ENCODE data around the gene IL17F. TPM values are rescaled to one million over a fixed set of nuclear protein-coding genes. Genes with fewer than 3 reads are reported as not detected.

IL17F gene
- total and polyA plus RNA-seq, 2 of the 8 experiments (the other 6 are each of a cell fraction or from before 2014, with no cell fraction given) = 0.08 TPM; not detected in 1

DNA sequence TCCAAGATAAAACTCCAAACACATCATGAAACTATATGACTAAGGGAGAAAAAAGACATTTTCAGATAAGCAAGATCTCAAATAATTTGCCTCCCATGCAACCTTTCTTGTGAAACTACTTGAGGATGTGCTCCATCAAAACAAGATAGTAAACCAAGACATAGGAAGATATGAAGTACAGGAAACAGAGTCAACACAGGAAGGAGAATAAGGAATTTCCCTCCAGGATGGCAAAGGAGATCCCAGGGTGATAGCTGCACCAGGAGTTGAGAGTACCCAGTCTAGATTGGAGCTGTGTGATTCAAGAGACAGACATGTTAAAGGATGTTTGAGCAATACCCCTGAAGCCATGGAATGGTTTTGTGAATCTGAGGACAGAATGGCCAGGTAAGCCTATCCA, 42.8 kb downstream of the IL17F start:
- Histone ChIP-seq H2AK5ac (ENCODE audit: low read depth, low read length) (no peak overlapping the region), H3K79me2 (ENCODE audit: control insufficient read depth in 1 of 2, insufficient read depth in 2 of 2, low read length in 2 of 2) (no peaks in the 10 kb centered on the region), H3K79me1 (ENCODE audit: low read depth, low read length) (no peaks in the 10 kb centered on the region), H3K23me2 (ENCODE audit: low read depth, low read length) (no peaks in the 10 kb centered on the region), H2BK12ac (ENCODE audit: low read depth, low read length) (no peak overlapping the region), H2BK120ac (replicated peaks; ENCODE audit: low read depth, low read length) (no peak overlapping the region), H3K18ac (ENCODE audit: extremely low read depth, low read length) (no peak overlapping the region), H3K4me1 (replicated peaks in 1 of 4; ENCODE audit: control insufficient read depth in 3 of 4, insufficient read depth in 4 of 4, low read length in 3 of 4) (no peaks in the 10 kb centered on the region), H3K56ac (replicated peaks; ENCODE audit: insufficient read length, low read depth, low read length) (no peak overlapping the region), H3K9ac (replicated peaks in 1 of 4; ENCODE audit: extremely low read depth in 1 of 4, low read depth in 3 of 4, low read length in 3 of 4) (no peak overlapping the region), H2BK20ac (ENCODE audit: low read length) (no peak overlapping the region), H3K27ac (ENCODE audit: low read depth, low read length) (no peak overlapping the region), H3K9me3 (ENCODE audit: insufficient read depth in 2 of 2, low read depth in 1 of 2, low read length in 1 of 2) (peaks cover 6 to 14% of the 10 kb centered on the region in 2 experiments; a peak in 2 of 4 replicates), H2AFZ (ENCODE audit: low read length) (no peak overlapping the region), H4K20me1 (replicated peaks in 1 of 2; ENCODE audit: control insufficient read depth in 1 of 2, insufficient read depth in 2 of 2, low read length in 2 of 2) (no peaks in the 10 kb centered on the region), H3K27me3 (replicated peaks in 1 of 4; ENCODE audit: control insufficient read depth in 3 of 4, extremely low read depth in 1 of 4, insufficient read depth in 3 of 4, low read length in 3 of 4) (no peaks in the 10 kb centered on the region), H3K4me3 (ENCODE audit: extremely low read depth in 1 of 4, insufficient read depth in 2 of 4, low read depth in 3 of 4, low read length in 4 of 4) (no peak overlapping the region), H3K4ac (replicated peaks; ENCODE audit: insufficient read length, low read depth, low read length) (no peak overlapping the region), H2BK15ac (ENCODE audit: low read length) (no peak overlapping the region), H4K5ac (ENCODE audit: insufficient read length, low read depth, low read length) (no peak overlapping the region), H4K91ac (replicated peaks; ENCODE audit: insufficient read length, low read length) (no peak overlapping the region), H3K4me2 (ENCODE audit: insufficient read depth in 1 of 2, low read depth in 2 of 2, low read length in 2 of 2) (no peak overlapping the region), H4K8ac (ENCODE audit: extremely low read depth, insufficient read depth, low read length) (no peak overlapping the region), H3K23ac (ENCODE audit: insufficient read length) (no peak overlapping the region), H2BK5ac (ENCODE audit: low read depth, low read length) (no peak overlapping the region), H3K36me3 (ENCODE audit: control insufficient read depth in 2 of 4, insufficient read depth in 4 of 4, low read length in 3 of 4) (no peaks in the 10 kb centered on the region), H3K14ac (ENCODE audit: insufficient read length) (no peak overlapping the region)
- DNase-seq (ENCODE audit: low read depth in 1 of 2, low spot score in 2 of 2) (no peak), FAIRE-seq (no peak)
- CTCF ChIA-PET (ENCODE audit: partially characterized antibody) = interaction anchor here (1.5 kb wide), 1 partner anchor 10 kb away, joined by 10 read pairs; no protein-coding TSS in a partner anchor
- TF ChIP-seq BCL11A (IDR thresholded peaks at IDR 0.05; ENCODE audit: low read depth in 2 of 2, low read length in 2 of 2) = no peak
- TF ChIP-seq JUN (IDR thresholded peaks at IDR 0.05; ENCODE audit: low read depth, low read length) = no peak
- TF ChIP-seq, protein P1, sequence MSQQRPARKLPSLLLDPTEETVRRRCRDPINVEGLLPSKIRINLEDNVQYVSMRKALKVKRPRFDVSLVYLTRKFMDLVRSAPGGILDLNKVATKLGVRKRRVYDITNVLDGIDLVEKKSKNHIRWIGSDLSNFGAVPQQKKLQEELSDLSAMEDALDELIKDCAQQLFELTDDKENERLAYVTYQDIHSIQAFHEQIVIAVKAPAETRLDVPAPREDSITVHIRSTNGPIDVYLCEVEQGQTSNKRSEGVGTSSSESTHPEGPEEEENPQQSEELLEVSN (IDR thresholded peaks at IDR 0.05) = no peak
- no peak for TF ChIP-seq PHF8 (conservative IDR thresholded peaks at IDR 0.05; ENCODE audit: low read depth, low read length)
- TF ChIP-seq SP4 (IDR thresholded peaks at IDR 0.05; ENCODE audit: low read length) = no peak
- TF ChIP-seq KDM4A (IDR thresholded peaks at IDR 0.05; ENCODE audit: low read depth, low read length, severe bottlenecking) = no peak
- no peak for TF ChIP-seq POLR2AphosphoS5 (IDR thresholded peaks at IDR 0.05; ENCODE audit: low read depth, low read length)
- TF ChIP-seq NANOG (IDR thresholded peaks at IDR 0.05; ENCODE audit: insufficient read depth, low read depth, low read length, poor library complexity, severe bottlenecking) = no peak
- TF ChIP-seq SRF (IDR thresholded peaks at IDR 0.05; ENCODE audit: low read depth, low read length) = no peak
- TF ChIP-seq, protein P2, sequence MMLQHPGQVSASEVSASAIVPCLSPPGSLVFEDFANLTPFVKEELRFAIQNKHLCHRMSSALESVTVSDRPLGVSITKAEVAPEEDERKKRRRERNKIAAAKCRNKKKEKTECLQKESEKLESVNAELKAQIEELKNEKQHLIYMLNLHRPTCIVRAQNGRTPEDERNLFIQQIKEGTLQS (IDR thresholded peaks at IDR 0.05; ENCODE audit: insufficient read depth, low read depth, low read length) = no peak
- no peak for TF ChIP-seq NRF1 (IDR thresholded peaks at IDR 0.05; ENCODE audit: low read depth, low read length)
- TF ChIP-seq YY1 (IDR thresholded peaks at IDR 0.05; ENCODE audit: low read depth, low read length) = no peak
- POLR2A ChIA-PET (ENCODE audit: partially characterized antibody) = no interaction called here
